NCI-H1092 treated with DMSO at 0.1 percent for 48 hours (cell line): ENCODE measurements around the gene USP6NL.

Experiments
- DNase-seq: peaks from one replicate; lab custom pipeline; 2025; lab: John Stamatoyannopoulos, UW

USP6NL gene

DNA sequence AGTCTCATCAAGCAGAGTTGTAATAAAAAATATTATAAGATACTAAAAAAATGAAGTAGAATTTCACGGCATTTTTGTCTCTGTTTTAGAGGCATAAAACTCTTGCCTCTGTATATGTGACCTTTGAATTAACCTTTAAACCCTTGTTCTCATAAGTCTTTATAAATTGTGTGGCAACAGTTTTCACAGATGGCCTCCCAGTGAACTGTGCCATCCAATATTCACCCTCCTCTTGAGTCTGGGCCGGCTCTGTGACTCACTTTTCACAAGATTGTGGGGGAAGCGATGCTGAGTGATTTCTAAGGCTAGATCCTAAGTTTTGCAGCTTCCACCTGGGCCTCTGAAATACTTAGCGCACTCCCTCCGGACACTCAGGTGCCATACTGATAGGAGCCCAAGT, 4.6 kb upstream of the USP6NL start:
- no peak for DNase-seq

DNA sequence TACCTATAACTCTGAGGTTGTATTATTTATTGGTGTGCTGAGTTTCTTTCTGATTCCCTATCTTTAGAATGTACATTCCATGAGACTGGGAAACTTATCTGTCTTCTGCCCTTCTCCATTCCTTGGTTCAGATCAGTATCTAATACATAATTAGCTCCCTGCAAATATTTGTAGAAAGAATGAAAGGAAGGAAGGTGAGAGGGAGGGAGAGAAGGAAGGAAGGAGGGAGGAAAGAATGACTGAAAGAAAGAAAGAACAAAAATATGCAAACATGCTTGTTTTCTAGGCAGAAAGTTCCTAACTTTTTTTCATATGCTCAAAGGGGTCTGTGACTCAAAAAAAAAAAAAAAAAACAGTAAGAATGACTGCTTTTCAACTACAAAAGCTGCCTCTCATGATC, 3.9 kb upstream of the USP6NL start:
- no peak for DNase-seq

DNA sequence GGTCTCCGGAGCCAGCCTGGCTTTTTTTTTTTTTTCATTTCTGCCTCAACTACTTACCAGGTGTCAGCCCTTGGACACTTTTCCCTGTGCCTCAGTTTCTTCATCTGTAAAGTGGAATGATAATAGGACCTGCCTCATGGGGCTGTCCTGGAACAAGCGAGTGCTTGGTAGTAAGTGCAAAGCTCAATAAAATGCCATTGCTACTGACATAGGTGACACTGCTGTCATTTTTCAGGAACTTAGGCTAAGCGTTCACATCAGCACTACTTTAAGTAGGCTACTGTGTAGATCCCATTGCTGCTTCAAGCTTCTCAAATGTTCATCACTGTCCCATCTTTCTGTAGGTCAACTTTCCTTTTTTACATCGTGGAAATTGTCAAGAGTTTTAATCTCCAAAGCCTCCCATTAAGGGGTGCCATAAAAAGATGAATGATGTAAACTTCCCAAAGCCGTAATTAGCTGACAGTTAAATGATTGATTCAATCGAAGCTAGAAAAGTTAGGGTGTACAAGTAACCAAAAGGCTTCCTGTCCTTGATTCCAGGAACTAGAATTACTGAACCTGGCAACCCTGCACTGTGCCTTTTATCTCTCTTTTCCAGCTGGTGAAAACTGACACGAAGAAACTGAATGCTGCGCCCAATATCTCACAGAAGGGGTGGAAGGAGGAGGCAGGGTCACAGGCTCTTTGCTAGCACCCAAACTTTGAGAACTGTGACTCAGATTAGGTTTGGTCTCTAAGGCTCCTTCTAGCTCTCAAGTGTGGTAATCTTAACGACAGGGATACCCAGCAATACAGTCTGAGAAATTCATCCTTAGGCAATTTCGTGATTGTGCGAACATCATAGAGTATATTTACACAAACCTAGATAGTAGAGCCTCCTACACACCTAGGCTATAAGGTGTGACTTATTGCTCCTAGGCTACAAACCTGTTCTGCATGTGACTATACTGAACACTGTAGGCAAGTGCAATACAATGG, 861 bp upstream of the USP6NL start:
- no peak for DNase-seq

DNA sequence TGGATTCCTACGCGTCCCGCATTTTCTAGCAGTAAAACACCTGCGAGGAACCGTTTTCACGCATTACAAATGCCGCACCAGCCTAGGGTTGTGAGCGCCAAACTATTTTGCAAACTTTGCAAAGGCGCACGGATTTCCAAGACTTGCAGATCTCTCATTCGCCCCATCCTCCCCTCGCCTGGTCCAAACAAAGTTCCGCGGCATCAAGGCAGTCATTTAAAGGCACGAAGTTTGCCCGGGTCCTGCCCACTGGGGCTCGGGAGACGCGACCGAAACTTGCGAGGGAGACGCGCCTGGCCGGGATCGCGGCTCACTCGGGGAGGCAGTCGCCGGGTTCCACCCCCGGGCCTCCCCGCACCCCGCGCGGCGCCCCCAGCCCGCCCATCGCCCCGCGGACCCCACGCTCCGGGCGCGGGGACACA, 613 bp downstream of the USP6NL start:
- no peak for DNase-seq

DNA sequence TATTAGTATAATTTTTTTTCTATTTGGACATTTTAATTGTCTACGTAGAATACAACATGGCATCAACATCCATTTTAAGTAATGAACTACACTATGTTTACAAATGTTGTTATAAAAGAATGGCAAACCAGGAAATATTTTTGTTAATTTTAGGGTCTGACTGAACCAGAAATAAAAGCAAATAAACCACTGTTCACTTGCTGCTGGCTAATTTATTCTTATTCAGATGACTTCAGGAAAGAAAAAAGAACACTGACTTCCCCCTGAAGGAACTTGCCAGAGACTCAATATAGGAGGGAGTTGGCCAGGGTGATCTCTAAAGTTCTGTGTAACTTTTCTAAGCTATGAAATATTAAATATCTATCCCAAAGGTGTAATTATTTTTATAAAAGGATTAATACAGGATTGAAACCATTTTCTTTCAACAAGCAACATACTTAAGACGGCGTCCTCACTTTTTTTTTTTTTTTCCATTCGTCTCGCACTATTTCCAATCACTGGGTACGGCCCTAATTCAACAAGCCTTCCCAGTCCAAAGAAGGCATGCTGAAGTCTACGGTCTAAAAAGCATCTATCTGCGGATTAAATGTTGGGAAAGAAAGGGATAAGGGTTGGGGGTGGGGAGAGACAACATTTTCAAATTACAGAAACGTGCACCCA, 1.2 kb downstream of the USP6NL start:
- no peak for DNase-seq

DNA sequence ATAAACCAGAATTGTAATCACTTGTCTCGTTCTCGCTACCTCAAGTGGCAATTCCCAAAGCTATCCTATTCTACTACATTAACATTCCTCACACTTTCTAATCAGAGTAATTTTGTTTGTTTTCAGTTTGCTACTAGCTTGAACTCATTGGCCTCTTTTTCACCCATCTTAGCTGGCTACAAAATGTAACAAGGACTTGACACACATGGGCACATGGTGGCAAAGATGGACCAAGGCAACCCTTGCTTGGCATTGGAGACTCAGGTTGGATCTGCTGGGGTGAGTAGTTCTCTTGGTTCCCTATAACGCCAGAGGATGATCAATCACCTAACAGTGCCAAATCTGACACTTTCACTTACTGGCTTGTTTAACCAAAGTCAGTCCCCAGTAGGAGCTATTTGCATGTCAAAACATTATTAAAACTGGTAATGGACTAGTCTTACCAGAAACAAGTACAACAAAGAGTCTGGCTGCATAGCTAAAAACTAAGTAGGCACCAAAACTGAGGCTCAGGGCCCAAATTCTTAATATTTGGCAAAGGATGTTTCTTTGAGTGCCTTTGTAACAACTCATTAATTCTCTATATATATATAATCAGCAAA, 1.9 kb downstream of the USP6NL start:
- no peak for DNase-seq

DNA sequence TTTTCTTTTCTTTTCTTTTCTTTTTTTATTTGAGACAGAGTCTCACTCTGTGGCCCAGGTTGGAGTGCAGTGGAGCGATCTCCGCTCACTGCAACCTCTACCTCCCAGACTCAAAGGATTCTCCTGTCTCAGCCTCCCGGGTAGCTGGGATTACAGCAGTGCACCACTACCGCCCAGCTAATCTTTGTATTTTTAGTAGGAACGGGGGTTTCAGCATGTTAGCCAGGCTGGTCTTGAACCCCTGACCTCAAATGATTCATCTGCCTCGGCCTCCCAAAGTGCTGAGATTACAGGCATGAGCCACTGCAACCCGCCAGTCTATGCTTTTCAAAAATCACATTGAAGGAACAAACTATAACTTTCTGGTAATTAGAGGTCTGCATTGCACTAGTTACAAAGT, 2.4 kb downstream of the USP6NL start:
- DNase-seq, result no peak

DNA sequence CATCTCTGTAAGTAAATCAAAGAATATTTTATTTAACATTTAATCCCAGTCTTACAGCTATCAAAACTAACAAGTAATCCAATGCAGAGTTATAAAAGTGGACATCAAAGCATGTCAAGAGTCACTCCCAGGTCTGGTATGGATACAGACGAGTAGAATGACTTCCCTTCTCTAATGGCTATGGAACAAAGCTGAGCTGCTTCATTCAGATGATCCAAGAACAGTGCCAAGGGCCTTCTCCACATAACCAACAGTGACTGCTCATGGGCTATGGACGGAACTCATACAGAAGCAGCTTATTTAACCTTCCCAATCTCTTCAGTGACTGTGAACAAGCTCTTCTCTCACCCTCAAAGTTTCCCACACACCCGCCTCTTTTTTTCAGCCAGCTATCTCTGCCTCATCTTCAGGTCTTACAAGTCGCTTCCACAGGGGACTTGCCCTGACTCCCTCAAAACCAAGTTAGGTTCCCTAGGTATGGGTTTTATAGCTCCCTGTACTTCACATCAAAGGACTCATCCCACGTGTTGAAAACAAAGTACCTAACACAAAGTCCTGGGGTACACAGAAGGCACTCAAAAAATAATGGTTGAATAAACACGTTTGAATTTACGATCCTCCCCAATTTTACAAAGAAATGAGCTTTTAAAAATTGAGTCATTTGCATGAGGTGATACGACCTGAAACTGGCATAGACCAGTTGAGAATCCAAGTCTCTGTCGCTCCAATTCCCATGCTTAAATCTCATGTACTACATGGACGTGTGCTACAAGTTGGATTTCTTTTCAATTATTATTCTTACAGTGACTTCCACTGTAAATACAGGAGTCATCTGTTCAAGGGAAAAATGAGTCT, 3.1 kb downstream of the USP6NL start:
- DNase-seq, result no peak

DNA sequence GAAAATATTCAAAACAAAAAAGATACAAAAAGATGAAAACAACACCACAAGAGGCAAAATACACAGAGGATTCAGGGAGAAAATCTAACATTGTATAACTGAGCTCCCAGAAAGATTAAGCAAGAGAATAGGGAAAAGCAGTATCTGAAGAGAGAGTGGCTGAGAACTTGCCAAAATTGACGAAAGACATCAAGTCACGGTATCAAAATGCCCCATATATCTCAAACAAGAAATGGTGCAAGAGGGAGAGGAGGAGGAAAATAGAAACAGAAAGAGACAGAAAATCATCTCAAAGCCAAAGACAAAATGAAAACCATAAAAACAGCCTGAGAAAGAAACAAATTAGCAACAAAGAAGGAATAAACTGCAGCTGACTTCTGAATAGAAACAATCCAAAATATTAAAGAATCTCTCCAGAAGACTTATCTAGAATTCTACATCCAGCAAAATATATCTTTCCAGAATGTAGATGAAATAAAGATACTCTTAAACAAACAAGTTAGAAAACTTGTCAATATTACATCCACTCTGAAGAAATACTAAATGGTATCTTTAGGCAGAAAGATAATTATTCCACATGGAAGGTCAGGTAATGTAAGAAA, 5.5 kb downstream of the USP6NL start:
- DNase-seq, result no peak

DNA sequence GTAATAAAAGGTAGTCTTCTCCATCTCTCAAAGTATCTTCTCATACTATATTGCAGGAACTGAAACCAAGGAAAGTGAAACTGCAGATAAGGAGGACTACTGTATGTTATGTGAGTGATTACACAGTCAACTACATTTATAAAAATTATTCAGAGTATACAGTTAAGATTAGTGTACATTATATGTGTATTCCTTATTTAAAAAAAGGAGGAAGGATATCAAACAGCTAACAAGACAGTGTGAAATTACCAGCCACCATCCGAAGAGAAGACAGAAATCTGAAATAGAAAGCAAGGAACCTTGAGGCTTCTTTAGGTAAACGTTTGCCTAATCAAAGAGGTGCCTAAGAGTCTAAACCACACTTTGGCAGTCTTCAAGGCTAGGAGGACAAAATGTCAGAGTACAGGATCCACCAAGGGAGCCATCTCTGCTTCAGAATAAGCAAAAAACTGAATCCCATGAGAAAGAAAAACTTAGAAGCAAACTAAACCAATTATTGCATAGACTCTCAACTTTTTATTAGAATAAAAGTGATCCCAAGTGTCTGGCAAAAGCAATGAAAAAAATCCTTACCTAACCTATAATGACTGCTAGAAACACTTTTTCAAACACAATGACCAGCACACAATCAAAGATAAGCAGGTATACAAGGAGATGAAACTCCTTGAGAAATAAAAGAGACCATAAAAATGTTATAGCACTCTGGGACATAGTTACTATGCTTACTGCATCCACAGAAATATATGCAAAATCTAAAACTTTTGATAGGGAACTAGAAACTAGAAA, 6.4 kb downstream of the USP6NL start:
- DNase-seq, result no peak

DNA sequence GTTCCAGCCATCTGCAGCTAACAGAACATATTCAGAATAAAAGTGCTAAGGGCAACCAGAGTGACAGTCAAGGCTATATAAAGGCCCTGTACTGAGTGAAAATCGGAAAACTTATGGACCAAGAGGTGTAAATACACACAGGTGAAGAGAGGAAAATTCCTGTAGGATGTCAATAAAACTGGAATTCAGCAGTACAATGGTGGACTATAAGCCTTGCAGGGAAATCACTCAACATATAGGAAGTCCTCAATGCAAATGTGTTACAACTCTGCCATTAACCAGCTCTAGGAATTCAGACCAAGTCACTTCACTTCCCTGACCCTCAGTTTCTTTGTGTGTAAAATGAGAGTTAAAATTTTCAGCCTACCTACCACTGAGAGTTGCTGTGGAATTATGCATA, 7.7 kb downstream of the USP6NL start:
- no peak for DNase-seq

DNA sequence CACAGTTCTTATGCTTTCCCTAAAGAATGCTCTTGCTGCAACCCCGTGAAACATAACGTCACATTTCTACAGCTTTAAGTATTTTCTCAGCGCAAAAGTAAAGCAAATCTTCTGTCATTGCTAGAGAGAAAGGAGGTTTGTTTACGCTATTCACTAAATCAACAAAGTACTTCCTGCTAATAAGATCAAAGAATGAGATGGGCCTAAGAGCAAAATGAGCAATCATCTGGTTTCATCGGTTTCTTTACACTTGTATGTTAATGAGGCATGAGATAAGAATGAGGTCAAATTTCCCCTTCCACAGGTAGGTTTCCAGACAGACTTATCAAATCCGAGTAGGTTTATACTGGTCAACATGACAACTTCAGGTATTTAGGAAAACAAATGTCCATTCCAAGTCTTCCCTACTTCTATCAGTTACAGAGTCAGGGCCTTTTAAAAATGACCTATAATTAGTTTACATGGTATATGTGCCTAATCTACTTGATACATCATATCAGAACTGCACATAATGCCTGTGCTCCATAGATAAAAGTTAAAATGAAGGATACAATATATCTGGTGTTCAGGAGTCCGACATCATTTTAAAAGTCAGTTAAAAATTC, 8.4 kb downstream of the USP6NL start:
- no peak for DNase-seq

DNA sequence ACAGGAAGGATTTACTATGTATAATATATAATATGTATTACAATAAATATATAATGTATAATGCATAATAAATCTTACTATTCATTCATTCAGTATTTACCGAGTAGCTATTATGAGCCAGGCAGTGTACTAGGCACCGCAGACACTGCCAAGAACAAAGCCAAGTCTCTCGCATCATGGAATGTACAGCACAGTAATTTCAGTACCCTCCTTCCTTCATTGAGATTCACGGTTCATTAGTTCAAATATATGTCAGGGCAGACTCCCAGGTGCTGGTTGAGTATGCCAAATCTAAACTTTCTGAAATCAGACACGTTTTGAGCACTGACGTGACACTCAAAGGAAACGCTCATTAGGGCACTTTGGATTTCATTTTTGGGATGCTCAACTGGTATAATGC, 9.1 kb downstream of the USP6NL start:
- DNase-seq, result no peak

DNA sequence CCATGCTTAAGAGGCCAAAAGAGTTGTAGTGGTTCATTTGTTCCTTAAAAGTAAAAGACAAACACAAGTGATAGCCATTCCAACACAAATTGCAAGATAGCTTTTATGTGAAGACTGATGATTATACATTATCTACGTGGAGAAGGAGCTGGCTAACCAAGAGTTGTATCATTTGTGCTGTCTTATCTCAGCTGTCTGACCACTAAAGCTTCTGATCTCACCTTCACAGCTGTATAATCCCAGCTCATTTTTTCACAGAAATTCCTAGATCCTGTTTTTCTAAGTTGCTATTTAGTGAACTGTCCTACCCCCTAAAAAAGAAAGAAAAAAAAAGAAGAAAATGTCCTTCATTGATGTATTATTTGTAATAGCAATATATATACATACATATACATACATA, 9.8 kb downstream of the USP6NL start:
- no peak for DNase-seq

DNA sequence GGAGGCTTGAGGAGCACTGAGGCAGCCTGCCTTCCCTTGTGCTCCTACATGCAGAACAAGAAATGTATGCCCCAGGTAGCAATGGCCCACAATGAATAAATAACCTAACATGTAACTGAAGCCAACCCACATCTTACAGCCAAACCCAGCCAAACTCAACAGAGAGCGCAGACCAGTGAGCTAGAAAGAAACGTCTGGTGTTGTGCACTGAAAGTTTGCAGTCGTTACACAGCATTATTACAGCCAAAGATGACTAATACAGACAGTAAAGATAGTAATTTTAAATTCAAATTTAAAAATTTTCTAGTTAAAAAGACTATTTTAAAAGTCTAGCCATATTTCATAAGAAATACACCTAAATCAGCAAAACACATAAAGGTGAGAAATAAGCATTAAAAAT, 11.2 kb downstream of the USP6NL start:
- no peak for DNase-seq

DNA sequence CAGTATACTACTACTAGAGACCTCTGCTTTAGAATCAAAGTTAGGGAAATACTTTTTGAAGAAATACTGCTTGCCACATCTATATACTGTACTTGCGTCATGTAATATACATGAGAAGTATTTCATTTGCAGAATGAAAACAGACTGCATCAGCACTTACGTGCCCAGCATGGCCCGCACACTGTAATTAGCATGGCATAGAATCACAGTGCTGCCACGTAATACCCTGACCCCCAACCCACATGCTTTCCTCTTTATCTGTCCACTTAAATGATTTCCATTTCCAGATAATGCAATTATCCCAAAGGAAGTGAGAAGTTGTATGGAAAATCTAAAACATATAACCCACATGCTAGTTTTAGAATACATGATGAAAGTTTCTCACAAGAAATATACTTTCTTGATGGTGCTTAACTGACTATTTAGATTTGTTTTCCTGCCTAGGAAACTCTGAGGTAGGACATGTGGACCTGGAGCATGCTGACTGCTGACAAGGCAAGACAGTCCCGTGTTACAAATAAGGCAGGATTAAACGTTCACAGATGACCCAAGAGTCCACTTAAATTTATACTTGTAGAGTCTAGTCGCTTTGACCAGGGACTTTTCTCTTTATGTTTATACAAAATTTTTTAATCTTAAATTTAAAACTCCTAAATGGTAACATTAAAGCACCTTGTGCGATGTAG, 12.6 kb downstream of the USP6NL start:
- no peak for DNase-seq

DNA sequence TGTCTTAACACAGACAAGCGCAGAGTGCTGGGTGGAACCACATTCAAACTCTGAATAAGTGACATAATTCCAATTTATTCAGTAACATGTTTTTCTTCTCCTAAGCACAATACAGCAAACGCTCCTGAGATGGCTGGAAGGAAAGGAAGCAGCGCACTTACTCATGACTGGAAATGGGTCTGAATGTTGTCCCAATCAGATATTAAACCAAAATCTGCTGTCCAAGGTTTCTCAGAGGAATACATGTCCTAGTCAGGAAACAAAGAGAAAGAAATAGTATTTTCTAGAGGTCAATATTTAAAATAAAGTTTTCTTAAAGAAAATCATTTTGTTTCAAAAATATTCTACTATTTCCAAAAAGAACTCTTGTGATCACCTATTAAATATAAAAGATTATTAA, 14.0 kb downstream of the USP6NL start:
- DNase-seq, result no peak

DNA sequence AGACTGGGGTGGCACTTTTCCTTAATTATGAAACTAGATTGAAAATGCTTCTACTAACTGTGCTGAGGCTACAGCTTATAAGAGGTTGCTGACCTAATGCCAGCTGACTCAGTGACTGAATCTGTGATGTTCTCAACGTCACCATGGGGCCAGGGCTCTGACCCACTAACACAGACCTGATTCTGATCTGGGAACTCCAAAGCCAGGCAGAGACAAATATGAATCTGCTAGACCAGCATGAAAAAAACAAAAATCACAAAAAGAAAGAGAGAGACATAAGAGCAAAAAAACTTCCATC, 16.1 kb downstream of the USP6NL start:
- no peak for DNase-seq

DNA sequence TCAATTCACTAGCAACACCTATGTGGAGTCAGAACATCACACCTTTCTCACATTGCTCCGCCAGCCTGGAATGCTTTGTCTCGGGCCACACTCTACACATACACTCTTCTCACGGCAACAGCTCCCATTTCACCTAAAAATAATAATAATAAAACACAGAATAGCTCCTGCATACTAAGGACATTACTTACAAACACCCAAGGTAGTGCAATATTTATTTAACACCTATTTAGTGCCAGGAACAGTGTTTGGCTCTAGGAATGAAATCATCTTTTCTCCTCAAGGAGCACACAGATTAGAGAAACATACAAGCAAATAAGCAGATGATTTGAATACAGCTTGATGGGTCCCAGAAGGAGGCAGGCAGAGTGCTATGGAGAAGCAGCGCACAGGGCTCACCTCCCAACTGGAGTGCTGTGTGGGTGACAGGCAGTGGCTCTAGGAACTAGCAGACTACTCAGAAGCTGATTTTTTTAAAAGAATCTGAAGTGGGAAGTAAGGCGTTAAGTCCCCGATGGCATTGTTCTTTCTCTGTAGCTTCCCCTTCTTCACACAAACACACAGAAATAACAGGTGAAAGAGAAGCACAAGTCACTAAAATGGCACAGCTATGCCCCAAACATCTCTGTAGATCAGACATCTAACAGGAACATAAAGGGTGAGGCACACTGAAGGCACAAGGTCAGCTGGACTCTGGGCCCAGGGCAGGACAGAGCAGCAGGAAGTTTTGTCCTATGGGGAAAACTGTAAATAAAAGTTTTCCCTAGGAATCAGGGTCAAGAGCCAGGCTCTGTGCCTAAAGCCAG, 16.7 kb downstream of the USP6NL start:
- no peak for DNase-seq
